ENCODE measurements around the gene MCF2. TPM values are rescaled to one million over a fixed set of nuclear protein-coding genes. Genes with fewer than 3 reads are reported as not detected.

MCF2 gene
- total RNA-seq, result not detected in 2 replicates

DNA sequence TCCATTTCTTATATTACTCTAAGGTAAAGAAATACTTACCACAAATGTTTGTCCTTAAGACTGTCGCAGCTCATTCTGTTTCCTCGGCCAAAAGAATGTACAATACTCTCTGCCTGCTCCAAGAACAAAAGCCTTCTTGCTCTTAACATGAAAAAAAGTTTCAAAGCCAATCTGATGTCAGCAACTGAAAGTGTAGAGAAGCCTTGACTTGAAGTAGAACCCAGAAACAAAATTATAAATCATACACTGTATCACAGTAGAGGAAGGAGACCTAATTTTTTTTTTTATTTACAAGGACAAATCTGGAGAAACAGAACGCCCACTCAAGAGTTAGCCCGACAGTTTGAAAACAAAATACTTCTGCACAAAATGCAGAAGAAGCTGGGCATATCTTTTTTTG is at the start of gene MCF2:
TSS of gene MCF2 (minus strand) at position 101 of the 400 bp plus-strand sequence. CDS start 56,423 bp downstream, outside the sequence.
- TF ChIP-seq CTCF (IDR thresholded peaks at IDR 0.05; ENCODE audit: insufficient read depth, low read length, poor library complexity, severe bottlenecking), result no peak

GRCh38 chrX:139751053-139751452 is 43.1 kb upstream of the MCF2 start:
- no peak overlapping the region for H3K4me3 ChIP-seq (ENCODE audit: low read depth, low read length)
- no peak for TF ChIP-seq CTCF (IDR thresholded peaks at IDR 0.05; ENCODE audit: insufficient read depth, low read length, poor library complexity, severe bottlenecking)
- DNase-seq (ENCODE audit: low read depth), result no peak
- no peaks in the 10 kb centered on the region for H3K27me3 ChIP-seq (ENCODE audit: control insufficient read depth, insufficient read depth, low read length)
- no peaks in the 10 kb centered on the region for H3K36me3 ChIP-seq (ENCODE audit: control insufficient read depth, insufficient read depth, low read length)

More for the DNA sequence above, at the start of gene MCF2:
- Histone ChIP-seq H3K4me3 (ENCODE audit: low read depth, low read length) (no peak within 1 kb of the TSS), H3K27me3 (ENCODE audit: control insufficient read depth, insufficient read depth, low read length) (no peaks in the 10 kb centered on the region), H3K36me3 (ENCODE audit: control insufficient read depth, insufficient read depth, low read length) (no peaks in the 10 kb centered on the region)
- DNase-seq (ENCODE audit: low read depth), result no peak

DNA sequence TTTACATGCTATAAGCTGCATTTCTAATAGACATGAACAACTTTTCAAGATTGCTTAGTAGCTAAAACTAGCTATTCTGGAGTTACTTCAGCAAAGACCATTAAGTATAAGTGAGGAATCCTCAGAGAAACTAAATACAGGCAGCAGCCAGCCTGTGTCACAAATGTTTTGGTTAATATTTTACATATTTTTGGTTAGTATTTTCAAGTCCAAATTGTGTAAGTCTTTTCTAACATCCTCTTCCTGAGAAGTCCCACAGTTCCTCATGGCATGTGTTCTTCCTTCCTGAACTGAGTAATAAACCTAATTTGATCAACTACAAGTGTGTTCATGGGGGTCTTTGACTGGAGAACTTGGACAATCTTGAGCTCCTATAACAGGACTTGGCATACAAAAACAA is 42.4 kb upstream of the MCF2 start:
- no peak for DNase-seq (ENCODE audit: low read depth)
- Histone ChIP-seq H3K27me3 (ENCODE audit: control insufficient read depth, insufficient read depth, low read length) (no peaks in the 10 kb centered on the region), H3K36me3 (ENCODE audit: control insufficient read depth, insufficient read depth, low read length) (no peaks in the 10 kb centered on the region), H3K4me3 (ENCODE audit: low read depth, low read length) (no peak overlapping the region)
- no peak for TF ChIP-seq CTCF (IDR thresholded peaks at IDR 0.05; ENCODE audit: insufficient read depth, low read length, poor library complexity, severe bottlenecking)

DNA sequence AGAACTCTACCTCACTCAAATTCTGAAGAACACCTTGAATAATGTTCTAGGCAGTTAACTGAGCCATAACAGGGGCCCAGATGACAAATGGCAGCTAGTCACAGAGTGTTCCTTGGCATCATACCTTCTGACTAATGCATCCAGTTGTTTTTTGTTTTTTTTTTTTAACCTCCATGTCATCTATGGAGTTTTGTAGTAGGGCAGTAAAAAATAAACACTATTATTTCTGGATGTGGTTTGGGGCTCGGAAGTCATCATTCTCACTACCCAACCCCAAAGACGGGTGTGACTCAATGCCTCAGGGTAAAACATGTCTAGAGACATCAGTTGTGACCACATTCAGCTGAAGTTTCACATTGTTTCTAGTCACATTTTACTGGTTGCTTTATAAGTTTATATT is 31.2 kb upstream of the MCF2 start:
- Histone ChIP-seq H3K36me3 (ENCODE audit: control insufficient read depth, insufficient read depth, low read length) (no peaks in the 10 kb centered on the region), H3K4me3 (ENCODE audit: low read depth, low read length) (no peak overlapping the region), H3K27me3 (ENCODE audit: control insufficient read depth, insufficient read depth, low read length) (no peaks in the 10 kb centered on the region)
- peak; percentile 12 for DNase-seq (ENCODE audit: low read depth)
- TF ChIP-seq CTCF (IDR thresholded peaks at IDR 0.05; ENCODE audit: insufficient read depth, low read length, poor library complexity, severe bottlenecking), result no peak

GRCh38 chrX:139738581-139738980 is 30.6 kb upstream of the MCF2 start:
- TF ChIP-seq CTCF (IDR thresholded peaks at IDR 0.05; ENCODE audit: insufficient read depth, low read length, poor library complexity, severe bottlenecking), result no peak
- H3K4me3 ChIP-seq (ENCODE audit: low read depth, low read length), result no peak overlapping the region
- H3K36me3 ChIP-seq (ENCODE audit: control insufficient read depth, insufficient read depth, low read length), result no peaks in the 10 kb centered on the region
- DNase-seq (ENCODE audit: low read depth), result peak; percentile 5
- H3K27me3 ChIP-seq (ENCODE audit: control insufficient read depth, insufficient read depth, low read length), result no peaks in the 10 kb centered on the region

GRCh38 chrX:139736151-139736550 is 28.2 kb upstream of the MCF2 start:
- TF ChIP-seq CTCF (IDR thresholded peaks at IDR 0.05; ENCODE audit: insufficient read depth, low read length, poor library complexity, severe bottlenecking), result no peak
- Histone ChIP-seq H3K27me3 (ENCODE audit: control insufficient read depth, insufficient read depth, low read length) (no peaks in the 10 kb centered on the region), H3K36me3 (ENCODE audit: control insufficient read depth, insufficient read depth, low read length) (no peaks in the 10 kb centered on the region), H3K4me3 (ENCODE audit: low read depth, low read length) (no peak overlapping the region)
- DNase-seq (ENCODE audit: low read depth), result no peak

Data from kidney epithelial cell (primary cell).